OCI-LY7 (cell line): Measurements from ENCODE around the gene HDAC4.

Source experiments
- CTCF ChIP-seq: fragments of 200-600 bp; sonication (generic); conservative IDR thresholded peaks from 2 replicates; pipeline ENCODE4 v1.5.1; 2014; ENCODE audit warnings: mild to moderate bottlenecking, antibody characterized with exemption, low read length, moderate library complexity, mixed read lengths
- EZH2phosphoT487 ChIP-seq: fragments of 200-600 bp; sonication (generic); IDR thresholded peaks from 2 replicates; pipeline ENCODE4 v1.6.1; 2018; ENCODE audit warnings: low read depth, borderline replicate concordance, mild to moderate bottlenecking, mixed run types, antibody characterized with exemption, low read length, moderate library complexity, mixed read lengths

- TF ChIP-seq CTCF = no peak
- no peak for TF ChIP-seq EZH2phosphoT487
Observed at GRCh38 chr2:239407112-239407511, 6.3 kb upstream of the HDAC4 start.
